NOMO-1 (cell line): ENCODE results near the gene ADGB.
A peak's percentile ranks its signal among the peaks of the same experiment; 100 is the strongest.
"Not testable (repeated sequence)": the region's sequence is repeated elsewhere in the genome, so short reads cannot be mapped to it uniquely, and the experiment has no call there.

ENCODE experiments used
- DNase-seq, 2 experiments: peaks; one replicate each; lab custom pipeline; 2025; ENCODE audit not compliant: unreplicated experiment in 2 of 2; lab: John Stamatoyannopoulos, UW

The ADGB gene

DNA sequence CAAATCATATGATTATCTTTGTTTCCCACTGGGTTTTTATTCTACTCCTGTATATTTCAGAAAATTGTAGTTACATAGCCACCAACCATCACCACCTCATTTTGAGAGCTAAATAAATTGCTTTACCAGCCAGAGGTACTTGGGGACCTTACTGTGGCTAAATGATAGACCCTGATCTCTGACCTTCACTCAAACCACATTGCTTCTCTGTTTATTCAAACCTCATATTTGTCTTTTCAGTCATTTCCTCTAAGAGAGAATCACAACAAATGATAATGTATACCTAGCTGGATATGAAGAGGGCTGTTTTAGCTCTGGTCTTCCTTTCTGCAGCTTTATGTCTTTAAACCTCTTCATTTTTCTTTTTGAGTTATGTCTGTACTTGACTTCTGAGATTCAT, 142.8 kb downstream of the ADGB start:
- DNase-seq: no peak

DNA sequence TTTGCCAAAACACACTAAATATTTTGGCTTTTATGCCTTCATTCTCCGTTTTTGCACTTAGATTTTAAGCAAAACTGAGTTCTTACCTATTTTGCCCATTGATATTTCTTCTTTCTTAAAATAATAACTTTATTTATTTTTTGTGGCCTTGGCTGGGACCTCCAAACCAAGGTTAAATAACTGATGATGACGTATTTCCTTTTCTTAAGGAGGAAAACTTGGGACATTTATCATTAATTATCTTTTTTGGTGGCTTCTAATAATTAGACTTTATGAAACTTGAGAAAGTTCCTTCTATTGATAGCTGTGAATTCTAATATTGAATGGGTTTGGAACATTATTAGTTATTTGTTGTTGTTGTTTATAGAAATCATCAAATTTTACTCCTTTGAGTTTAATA, 154.5 kb downstream of the ADGB start:
- no peak for DNase-seq

GRCh38 chr6:146767632-146768031, 168.9 kb downstream of the ADGB start:
- DNase-seq: peak in 1 of 2 experiments; percentile 12

DNA sequence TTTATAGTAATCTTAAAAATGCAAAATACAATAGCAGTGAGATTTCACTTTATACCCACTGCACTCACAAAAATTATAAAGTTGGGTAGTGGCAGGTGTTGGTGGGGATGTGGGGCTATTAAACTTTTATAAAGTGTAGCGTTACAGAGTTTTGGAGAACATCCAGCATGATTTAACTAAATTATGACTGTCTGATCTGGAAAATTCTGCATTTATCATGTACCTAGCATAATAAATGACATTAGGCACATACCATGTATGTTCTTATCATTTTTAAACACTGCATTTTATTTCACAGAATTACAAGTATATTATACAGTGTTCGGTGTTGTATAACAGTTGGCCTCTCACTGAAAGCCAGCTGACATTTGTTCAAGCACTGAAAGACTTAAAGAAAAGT, 169.9 kb downstream of the ADGB start:
- DNase-seq: no peak

- peak; percentile 23 to 52 for DNase-seq
Measured at GRCh38 chr6:146770275-146770964, 171.6 kb downstream of the ADGB start.

DNA sequence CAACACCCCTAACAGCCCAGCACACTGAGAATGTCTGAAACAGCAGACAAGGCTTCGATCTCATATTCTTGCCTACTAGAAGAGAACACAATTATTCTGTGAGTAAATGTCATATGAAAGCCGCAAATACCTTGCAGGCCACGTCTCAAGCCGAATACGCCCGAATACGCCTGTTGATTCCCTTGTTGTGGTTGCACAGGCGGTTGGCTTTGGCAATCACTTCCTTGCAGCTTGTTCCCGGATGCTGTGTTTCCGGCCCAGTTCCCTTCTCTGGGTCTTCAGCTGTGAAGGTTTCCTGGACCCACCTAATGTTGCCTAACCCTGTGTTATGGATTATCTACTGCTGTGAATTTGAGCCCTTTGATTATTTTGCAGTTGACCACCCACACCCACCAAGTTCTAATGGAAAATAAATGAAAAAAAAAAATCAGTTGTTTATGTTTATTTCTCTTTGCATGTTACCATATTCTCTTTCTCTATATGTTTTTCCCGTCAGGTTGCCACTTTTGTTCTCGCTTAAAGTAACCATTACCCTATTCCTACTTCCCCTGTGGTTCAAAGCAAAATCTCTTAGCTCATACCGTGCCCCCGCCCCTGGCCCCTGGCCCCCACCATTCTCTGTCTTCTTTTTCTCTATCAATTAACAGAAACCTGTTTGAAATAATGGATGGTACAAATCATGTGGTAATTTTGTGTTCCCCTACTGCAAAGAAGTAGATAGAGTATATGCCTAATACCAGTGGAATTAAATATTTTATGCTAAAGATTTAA, 172.4 kb downstream of the ADGB start:
- peak; percentile 90 to 94 for DNase-seq

DNA sequence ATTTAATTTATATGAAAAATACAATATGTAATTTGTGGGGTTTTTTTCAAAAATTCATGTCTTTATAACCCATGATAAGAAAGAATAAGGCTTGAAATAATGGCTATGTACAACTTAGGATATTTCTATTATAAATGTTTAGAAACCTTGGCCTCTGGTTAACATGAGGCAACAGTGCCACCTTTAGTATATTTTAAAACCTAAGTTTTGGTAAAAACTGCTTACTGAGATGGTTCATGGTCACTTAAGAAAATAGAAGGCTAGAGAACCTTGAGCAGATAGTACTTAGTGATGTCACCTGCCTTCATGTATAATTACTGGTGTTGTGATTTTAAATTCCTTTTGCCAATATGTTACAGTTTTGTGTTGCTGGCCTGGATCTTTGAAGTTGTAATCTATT, 176.4 kb downstream of the ADGB start:
- DNase-seq: peak; percentile 3 to 40

DNA sequence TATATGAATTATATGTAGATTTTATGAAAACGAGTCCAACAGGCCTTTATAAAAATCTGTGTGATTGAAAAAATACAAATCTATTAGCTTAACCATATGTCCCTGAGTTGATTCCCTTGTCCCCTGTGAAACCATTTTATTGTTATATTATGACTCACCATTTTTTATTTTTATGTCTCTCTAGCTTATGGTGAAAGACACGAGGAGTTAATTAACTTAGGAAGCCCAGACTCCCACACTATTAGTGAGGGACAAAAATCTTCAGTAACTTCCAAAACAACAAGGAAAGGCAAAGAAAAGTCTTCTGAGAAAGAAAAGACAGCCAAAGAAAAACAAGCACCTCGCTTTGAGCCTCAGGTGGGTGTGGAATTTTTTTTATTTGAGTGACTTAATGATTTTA, 183.1 kb downstream of the ADGB start:
- no peak for DNase-seq

DNA sequence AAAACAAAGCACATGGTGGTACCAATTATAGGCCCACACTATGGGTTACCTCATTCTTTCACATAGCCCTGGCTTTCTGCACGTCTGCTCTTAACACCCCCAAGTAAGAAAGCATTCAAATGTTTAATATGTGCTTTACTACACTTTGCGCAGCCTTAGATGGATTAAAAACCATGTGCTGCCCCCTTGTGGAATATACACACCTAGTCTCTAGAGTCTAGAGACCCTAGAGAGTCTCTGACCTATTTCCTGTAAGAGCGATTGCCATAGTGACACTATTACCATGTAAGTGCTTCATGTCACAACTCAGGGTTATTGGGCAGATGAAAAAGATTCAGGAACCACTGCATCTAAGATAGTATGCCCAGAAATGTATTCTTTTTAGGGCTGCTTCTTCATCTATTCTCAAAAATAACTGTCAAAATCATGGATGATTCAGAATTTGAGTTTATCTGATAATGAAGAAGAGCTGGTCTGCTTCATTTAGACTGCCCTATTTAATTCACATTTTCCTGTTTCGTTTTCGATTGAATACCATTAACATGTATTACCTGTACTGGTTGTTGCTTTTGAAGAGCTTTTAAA, 186.3 kb downstream of the ADGB start:
- peak; percentile 33 to 71 for DNase-seq

DNA sequence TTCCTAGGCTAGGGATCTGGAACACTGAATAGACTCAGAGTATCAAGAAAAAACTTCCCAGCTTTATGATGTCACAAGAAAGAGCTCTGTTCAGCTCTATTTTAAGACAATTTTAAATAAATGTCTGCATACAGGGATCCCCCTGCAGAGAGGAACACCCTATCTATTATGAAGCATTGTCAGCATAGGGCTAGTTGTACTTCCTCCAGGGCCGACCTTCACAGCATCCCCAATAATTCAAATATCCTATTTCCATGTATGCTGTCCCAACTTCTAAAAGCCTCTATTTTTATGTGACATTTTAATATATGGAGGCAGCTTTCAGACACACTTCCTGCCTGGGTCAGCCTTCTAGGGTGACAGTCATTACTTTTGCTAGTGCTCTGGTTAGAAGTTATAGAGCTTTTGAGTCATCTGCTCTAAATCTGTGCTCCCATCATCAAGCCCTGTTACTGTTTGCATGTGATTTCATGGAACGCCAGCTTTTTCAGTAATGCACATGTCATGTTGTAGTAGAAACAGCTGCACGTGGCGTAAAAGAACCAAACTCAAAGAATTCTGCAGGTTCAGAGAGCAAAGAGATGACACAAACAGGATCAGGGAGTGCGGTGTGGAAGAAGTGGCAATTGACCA, 189.2 kb downstream of the ADGB start:
- no peak for DNase-seq

GRCh38 chr6:146790561-146791091, 191.9 kb downstream of the ADGB start:
- DNase-seq: no peak

GRCh38 chr6:146791930-146792329, 193.2 kb downstream of the ADGB start:
- no peak for DNase-seq

- DNase-seq: not testable (repeated sequence)
Measured at GRCh38 chr6:146793218-146793617, 194.4 kb downstream of the ADGB start.

GRCh38 chr6:146795479-146796133, 196.8 kb downstream of the ADGB start:
- no peak for DNase-seq

DNA sequence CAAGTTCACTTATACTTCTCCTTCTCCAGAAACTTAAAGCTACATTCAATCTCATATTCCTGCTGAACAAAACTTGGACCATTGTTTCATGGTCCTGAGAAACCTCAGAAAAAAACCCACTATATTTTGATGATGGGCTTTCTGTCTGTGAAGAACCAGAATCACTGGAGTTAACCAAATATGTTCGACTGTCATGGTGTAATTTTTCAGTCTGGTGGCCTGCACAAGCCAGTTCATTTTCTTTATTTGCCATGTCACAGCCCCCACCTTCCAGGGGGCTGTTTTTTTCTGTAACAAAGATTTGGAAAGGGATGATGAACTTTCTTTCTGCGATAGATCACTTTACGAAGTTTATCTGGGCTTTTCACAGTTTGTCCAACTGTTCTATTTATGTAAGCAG, 204.4 kb downstream of the ADGB start:
- not testable (repeated sequence) for DNase-seq

GRCh38 chr6:146803601-146804000, 204.8 kb downstream of the ADGB start:
- no peak for DNase-seq

DNA sequence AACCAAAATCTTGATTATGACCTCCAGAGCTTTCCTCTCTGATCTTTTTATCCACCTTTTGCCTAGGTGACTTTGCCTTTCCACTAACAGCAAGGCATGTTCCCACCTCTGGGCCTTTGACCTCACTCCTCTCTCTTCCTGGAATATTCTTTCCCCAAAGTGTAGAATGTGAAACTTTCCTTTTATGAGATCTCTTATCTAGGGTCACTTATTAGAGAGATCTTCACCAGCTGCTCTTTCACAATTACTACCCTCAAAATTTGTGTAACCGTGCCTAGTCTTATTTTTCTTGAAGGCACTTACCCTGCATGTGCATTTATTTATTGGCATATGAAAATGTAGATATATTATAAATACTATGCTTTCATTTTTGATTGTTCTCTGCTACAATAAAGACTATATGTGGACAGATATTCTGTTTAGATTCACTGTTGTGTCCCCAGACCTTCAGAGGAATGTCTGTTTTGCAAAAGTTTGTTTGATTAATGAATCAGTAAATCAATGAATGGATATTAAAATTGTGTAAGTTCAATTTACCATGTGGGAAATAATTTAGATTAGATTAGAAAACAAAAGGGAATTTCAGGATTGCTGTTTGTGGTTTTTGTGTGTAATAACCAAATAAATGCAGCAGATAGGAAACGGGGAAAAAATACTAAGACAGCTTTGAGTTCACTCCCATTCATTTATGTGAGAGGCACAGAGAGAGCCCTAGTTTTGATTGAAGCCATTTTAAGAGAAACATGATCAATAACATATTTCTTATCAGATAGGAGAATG, 207.0 kb downstream of the ADGB start:
- DNase-seq: no peak

DNA sequence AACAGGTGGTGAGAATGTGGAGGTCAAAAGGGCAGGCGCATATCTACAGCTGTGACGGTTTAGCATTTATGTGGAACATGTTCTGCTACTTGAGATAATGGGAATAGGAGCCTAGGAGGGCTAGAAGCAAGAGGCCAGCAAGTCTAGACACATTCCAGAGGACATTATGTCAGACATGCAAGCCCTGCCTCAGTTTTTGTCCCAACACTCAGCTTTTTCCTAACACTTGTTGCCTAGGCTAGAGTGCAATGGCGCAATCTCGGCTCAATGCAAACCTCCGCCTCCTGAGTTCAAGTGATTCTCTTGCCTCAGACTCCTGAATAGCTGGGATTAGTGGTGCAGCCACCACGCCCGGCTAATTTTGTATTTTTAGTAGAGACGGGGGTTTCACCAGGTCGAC, 210.2 kb downstream of the ADGB start:
- not testable (repeated sequence) for DNase-seq

GRCh38 chr6:146812811-146813321, 214.1 kb downstream of the ADGB start:
- DNase-seq: not testable (repeated sequence)

- no peak for DNase-seq
Measured at GRCh38 chr6:146813554-146813953, 214.8 kb downstream of the ADGB start.
